Measurements from ENCODE around the gene JMJD4. TPM values are rescaled to one million over a fixed set of nuclear protein-coding genes. Genes with fewer than 3 reads are reported as not detected.

JMJD4 gene
- total RNA-seq, 1 donor from 2014 or later: 25.2 TPM

DNA sequence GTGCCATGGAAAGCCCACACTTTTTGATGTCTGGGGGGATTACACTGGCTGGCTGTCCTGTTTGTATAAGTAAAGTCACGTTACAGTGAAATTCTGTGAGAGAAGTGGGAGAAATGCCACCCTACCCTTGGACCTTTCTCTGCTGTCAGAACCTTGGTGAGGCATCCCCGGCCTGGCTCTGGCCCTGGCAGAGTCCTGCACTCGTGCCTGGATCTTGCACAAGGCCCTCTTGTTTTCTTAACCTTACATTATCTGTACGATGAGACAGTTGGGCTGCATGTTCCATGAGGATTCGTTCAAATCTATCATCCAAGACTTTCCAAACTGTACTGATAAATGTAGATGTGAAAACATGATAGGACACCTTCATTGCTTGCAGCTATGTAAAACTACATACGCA is 11.6 kb upstream of the JMJD4 start:
- Histone ChIP-seq H3K27me3 (ENCODE audit: control insufficient read depth, insufficient read depth, low read length) (no peaks in the 10 kb centered on the region), H3K36me3 (ENCODE audit: control insufficient read depth, insufficient read depth, low read length) (no peaks in the 10 kb centered on the region), H3K4me3 (ENCODE audit: low read depth, low read length) (no peak overlapping the region)
- TF ChIP-seq, protein P1, sequence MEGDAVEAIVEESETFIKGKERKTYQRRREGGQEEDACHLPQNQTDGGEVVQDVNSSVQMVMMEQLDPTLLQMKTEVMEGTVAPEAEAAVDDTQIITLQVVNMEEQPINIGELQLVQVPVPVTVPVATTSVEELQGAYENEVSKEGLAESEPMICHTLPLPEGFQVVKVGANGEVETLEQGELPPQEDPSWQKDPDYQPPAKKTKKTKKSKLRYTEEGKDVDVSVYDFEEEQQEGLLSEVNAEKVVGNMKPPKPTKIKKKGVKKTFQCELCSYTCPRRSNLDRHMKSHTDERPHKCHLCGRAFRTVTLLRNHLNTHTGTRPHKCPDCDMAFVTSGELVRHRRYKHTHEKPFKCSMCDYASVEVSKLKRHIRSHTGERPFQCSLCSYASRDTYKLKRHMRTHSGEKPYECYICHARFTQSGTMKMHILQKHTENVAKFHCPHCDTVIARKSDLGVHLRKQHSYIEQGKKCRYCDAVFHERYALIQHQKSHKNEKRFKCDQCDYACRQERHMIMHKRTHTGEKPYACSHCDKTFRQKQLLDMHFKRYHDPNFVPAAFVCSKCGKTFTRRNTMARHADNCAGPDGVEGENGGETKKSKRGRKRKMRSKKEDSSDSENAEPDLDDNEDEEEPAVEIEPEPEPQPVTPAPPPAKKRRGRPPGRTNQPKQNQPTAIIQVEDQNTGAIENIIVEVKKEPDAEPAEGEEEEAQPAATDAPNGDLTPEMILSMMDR (IDR thresholded peaks at IDR 0.05; ENCODE audit: insufficient read depth, low read length, poor library complexity, severe bottlenecking): no peak
- DNase-seq (ENCODE audit: low read depth): no peak

DNA sequence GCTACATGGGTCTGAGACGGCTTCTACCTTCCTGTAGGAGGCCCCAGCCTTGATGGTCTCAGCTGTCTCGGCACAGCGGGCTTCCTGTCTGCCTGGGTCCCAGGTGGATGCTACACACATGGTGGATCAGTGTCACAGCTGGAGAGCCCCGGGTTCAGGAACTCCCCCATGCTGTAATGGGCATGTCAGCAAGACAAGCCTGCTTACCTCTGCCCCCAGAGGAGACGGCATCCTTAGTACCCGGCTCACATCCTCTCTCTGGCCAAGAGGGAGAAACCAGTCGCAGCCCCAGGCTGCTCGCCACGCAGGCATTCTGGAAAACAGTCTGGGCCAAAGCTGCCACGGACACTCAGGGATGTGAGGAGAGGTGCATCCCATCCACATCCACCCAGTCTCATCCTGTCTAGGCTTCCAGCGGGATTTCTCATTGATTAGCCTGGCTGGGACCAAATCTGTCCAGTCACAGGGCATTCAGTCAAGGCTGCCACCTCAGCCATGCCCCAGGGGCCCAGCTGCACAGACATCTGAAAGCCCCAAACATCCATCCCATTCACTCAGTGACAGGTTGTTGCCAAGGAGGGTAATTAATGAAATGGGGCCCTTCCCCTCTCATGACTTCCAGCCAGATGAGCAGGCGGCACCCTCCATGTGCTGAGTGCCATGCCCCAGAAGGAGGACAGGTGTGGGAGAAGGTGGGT is 10.6 kb upstream of the JMJD4 start:
- DNase-seq (ENCODE audit: low read depth): no peak
- Histone ChIP-seq H3K36me3 (ENCODE audit: control insufficient read depth, insufficient read depth, low read length) (no peaks in the 10 kb centered on the region), H3K27me3 (ENCODE audit: control insufficient read depth, insufficient read depth, low read length) (no peaks in the 10 kb centered on the region), H3K4me3 (ENCODE audit: low read depth, low read length) (no peak overlapping the region)
- TF ChIP-seq, protein P1 (IDR thresholded peaks at IDR 0.05; ENCODE audit: insufficient read depth, low read length, poor library complexity, severe bottlenecking): no peak

DNA sequence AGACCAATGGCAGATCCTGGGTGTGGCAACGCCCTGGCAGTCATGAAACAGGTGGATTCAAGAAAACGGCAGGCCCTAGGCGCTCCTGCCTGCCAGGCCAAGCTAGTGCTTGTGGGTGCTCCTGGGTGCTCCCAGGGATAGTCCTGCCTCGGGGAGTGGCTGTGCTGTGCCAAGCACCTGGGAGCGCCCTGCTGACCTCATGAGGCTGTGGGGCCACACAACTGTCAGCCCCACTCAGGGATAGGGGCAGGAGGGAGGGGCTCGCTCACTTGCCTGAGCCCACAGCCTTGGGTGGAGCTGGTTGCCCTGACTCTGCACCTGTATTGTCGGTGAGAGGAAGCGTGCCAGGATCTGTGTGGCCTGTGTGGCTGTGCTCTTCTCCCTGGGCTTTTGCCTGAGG is 9.6 kb upstream of the JMJD4 start:
- TF ChIP-seq, protein P1 (IDR thresholded peaks at IDR 0.05; ENCODE audit: insufficient read depth, low read length, poor library complexity, severe bottlenecking): no peak
- no peak overlapping the region for H3K4me3 ChIP-seq (ENCODE audit: low read depth, low read length)

DNA sequence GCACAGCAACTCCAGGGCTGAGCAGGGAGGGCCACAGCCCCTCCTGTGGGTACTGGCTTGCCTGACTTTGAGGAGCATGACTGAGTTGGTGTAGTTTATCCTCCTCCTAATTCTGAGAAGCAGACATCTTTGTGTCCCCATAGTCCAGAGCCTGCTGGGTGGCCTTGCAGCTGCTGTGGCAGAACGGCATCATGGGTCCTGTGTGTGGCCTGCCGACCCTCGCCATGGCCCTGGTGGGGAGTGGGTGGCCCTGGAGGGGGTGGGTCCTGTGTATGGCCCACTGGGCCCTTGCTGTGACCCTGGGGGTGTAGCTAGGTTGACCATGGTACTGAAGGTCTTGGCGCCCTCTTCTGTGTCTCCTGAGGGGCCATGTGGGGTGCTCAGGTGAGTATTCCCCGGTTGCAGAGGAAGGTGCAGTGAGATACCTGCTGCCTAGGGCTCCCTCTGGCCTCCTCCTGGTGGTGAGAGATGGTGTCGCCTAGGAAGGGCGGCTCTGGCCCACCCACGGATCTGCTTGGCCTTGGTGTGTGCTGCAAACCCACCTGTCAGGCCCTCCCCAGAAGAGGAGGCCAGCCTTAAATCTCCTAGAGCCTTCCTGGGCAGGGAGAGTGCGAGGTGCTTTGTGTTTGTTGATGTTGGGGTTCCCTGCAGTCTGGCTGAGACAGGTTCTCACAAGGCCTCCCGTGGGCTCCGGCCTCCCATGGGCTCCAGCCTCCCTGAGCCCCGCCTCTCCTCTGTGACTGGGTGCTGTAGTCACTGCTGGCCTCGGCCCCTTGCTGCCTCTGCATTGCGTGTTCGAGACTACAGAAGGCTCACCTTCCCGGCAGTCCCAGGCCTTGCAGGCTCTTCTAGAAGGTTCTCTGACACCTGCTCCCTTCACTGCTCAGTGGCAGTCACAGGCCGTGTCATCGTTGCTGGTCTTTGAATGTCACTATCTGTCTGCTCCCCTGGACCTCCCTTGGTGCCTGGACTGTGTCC is 7.9 kb upstream of the JMJD4 start:
- Histone ChIP-seq H3K4me3 (ENCODE audit: low read depth, low read length) (no peak overlapping the region), H3K27me3 (ENCODE audit: control insufficient read depth, insufficient read depth, low read length) (no peaks in the 10 kb centered on the region), H3K36me3 (ENCODE audit: control insufficient read depth, insufficient read depth, low read length) (no peaks in the 10 kb centered on the region)
- TF ChIP-seq, protein P1 (IDR thresholded peaks at IDR 0.05; ENCODE audit: insufficient read depth, low read length, poor library complexity, severe bottlenecking): no peak
- no peak for DNase-seq (ENCODE audit: low read depth)

More for the DNA sequence above, 9.6 kb upstream of the JMJD4 start:
- H3K27me3 ChIP-seq (ENCODE audit: control insufficient read depth, insufficient read depth, low read length): no peaks in the 10 kb centered on the region
- H3K36me3 ChIP-seq (ENCODE audit: control insufficient read depth, insufficient read depth, low read length): no peaks in the 10 kb centered on the region
- DNase-seq (ENCODE audit: low read depth): no peak

DNA sequence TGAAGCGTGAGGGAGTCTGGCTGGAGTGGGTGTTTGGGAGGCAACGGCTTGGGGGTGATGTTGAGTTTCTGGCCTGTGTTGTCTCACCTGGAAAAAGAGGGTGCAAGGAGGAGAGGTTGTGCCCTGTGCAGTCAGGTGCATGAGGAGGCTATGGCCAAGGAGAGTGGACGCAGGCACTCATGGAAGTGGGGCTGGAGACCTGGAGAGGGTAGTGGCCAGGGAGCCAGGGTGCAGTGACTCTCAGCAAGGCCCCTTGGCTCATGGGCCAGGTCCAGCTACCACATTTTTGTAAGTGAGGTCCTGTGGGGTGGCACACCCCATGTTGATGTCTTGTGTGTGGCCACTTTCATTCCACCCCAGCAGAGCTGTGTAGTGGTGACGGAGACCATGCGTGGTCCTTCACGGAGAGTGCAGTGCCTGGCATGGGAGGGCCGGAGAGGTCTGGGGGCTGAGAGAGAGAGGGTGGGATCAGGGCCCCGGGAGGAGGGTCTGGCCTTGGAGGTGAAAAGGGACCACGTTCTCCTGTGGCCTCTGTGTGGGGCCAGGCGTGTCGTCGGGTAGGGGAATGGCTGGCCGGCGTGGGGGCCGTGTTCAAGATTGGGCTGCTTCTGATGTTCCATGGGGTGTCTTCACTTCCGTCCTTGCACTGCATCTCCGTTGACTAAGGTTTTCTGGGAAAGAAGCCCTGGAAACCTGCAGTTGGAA is 6.2 kb upstream of the JMJD4 start:
- H3K36me3 ChIP-seq (ENCODE audit: control insufficient read depth, insufficient read depth, low read length): no peaks in the 10 kb centered on the region
- TF ChIP-seq, protein P1 (IDR thresholded peaks at IDR 0.05; ENCODE audit: insufficient read depth, low read length, poor library complexity, severe bottlenecking): no peak

More for the DNA sequence above, 6.2 kb upstream of the JMJD4 start:
- DNase-seq (ENCODE audit: low read depth): no peak
- Histone ChIP-seq H3K27me3 (ENCODE audit: control insufficient read depth, insufficient read depth, low read length) (no peaks in the 10 kb centered on the region), H3K4me3 (ENCODE audit: low read depth, low read length) (no peak overlapping the region)
